GM03348 (cell line): ENCODE results near the gene KRTAP22-1.

Source experiments
- DNase-seq: peaks from one replicate; pipeline ENCODE4 v3.0.0; 2012; ENCODE audit warnings: low spot score

KRTAP22-1 gene

DNA sequence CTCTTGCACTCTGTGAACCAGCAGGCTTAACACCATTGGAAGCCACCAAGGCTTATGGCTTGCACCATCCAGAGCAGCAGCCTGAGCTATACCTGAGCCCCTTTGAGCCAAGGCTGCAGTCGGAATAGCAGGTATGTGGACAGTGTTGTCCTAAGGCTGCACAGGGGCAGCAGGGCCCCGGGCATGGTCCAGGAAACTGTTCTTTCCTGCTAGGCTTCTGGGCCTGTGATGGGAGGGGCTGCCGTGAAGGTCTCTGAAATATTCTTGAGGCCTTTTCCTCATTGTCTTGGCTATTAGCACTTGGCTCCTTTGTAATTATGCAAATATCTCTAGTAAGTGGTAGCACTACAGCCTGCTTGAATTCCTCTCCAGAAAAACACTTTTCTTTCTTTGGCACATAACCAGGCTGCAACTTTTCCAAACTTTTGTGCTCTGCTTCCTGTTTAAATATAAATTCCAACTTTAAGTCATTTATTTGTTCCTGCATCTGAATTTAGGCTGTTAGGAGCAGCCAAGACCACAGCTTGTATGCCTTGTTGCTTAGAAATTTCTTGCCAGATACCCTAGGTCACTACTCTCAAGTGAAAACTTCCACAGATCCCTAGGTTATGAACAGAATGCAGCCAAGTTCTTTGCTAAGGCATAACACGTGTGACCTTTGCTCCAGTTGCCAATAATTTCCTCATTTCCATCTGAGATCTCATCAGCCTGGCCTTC, 24.7 kb downstream of the KRTAP22-1 start:
- DNase-seq: no peak

DNA sequence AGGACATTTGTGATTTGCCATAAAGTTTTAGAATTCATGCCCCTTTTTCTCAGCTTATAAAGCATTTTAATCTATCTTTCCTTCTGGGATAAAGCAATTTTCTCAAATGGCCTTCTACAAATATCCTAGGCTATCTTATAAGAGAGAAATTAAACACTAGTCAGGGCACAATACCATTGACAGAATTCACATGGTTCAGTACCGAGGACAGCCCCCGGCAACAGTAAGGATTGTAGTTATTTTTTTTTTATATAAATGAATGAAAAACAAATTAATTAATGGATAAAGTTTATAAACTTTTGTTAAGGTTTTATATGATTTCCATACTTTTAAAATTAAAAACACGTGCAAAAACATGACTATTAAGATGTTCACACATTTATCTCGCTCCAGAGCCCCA, 27.2 kb downstream of the KRTAP22-1 start:
- DNase-seq: no peak

DNA sequence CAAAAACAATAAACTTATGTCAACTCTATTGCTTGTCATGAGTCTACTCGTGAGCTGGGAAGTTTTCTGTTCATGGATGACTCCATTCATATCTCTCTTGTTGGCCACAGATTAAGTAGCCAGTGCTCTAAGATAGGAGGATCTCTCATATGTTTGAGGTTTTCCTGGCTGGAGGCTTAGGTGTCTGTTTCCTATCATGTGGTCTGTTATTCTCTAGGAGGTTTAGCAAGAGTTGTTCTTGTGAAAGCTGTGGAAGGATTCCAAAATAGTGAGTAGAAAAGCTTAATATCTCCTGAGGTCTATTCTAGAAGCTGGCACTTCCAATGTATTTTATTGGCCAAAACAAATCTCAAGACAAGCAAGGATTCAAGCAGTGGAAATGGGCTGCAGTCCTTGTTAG, 28.3 kb downstream of the KRTAP22-1 start:
- DNase-seq: no peak

DNA sequence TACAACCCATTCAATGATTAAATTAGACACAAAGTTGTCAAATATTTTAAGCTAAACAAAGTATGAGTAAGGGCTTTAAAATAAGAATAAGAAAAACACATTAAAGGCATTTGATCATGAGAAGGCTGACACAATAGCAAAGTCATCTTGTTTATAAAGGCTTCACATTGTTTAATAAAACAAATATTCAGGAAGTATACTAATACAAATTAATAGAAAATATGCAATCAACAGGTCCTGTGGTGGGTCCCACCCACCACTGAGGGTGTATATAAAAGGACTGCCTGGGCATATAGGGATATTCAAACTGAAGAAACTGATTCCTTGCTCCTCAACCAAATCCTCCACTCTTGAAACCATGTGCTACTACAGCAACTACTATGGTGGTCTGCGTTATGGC, 34.0 kb downstream of the KRTAP22-1 start, which contains the start of gene KRTAP20-2:
Gene KRTAP20-2 (plus strand): TSS at position 301 of the 400 bp plus-strand sequence. CDS start 58 bp downstream, at position 359.
- no peak for DNase-seq

DNA sequence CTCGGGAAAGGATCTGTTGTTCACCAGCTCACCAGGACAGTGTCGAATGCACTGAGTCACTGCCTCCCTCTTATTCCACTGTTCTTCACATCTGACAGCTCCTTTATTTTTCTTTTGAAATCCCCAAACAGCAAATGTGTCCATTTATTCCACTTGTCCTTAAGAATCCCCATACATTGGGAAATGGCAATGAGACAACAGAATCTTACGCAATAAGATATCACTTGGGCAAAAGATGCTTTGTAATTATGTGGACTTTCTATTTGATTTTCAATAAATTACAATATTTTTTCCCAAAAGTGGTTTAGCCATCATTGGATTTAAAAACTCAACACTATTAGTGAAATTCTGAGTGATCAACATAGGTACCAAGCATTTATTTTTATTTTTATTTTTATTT, 37.8 kb downstream of the KRTAP22-1 start:
- DNase-seq: no peak

DNA sequence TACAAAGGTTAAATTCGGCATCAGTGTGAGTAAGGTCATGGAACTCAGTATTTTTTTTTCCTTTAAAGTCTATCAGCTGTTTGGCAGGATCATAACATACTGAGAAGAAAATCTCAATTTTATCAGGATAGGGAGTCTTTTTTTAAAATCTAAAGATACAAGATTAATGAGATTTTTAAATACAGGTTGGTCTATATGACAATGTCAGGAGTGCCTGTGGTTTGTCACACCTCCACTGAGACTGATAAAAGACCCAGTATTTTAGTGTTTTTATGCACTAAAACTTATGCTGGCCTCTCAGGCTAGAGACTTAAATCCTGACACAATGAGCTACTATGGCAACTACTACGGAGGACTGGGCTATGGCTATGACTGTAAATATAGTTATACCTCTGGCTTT, 41.7 kb downstream of the KRTAP22-1 start, which contains the start of gene KRTAP20-3:
Gene KRTAP20-3 (plus strand): TSS at position 301 of the 400 bp plus-strand sequence.
- no peak for DNase-seq

DNA sequence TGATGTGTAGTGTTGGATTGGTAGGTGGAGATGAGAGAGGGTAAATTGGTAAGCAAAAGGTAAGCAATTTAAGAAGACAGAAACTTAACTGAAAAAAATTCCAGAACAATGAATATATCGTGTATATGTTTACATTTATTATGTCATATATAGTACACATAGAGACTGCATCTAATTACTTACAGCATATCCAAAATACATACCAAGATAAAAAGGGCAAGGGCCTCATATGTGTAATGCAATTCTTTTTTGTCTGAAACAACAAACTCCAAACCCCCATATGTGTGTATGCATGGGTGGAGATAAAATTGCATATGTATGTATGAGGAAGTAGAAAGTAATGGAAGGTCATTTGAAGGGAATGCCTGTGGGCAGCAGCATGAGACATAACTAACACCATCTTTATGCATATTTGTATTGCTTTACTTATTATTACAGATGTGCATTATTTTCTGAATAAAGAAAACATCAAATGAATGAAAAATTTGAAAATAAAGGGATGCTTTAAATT, 46.1 kb downstream of the KRTAP22-1 start:
- DNase-seq: no peak
